ENCODE data around the gene TOX4.
"Not testable (repeated sequence)": the region's sequence is repeated elsewhere in the genome, so short reads cannot be mapped to it uniquely, and the experiment has no call there.

TOX4 gene

GRCh38 chr14:21476925-21477681 is at the start of gene TOX4, which contains the start of gene RAB2B:
Gene TOX4 (plus strand): TSS chr14:21477195. CDS start chr14:21477279, 84 bp downstream.
Gene RAB2B (minus strand): TSS chr14:21476959. CDS start chr14:21476872, 87 bp downstream.
- peak; percentile 96 for DNase-seq (ENCODE audit: low spot score)

- no peak for DNase-seq (ENCODE audit: low spot score)
Observed at GRCh38 chr14:21428930-21429329, 48.1 kb upstream of the TOX4 start.

GRCh38 chr14:21431126-21431525 is 45.9 kb upstream of the TOX4 start:
- DNase-seq (ENCODE audit: low spot score) = no peak

- no peak for DNase-seq (ENCODE audit: low spot score)
Observed at GRCh38 chr14:21436567-21437062, 40.4 kb upstream of the TOX4 start.

- DNase-seq (ENCODE audit: low spot score) = peak; percentile 98
Observed at GRCh38 chr14:21437063-21437901, 39.7 kb upstream of the TOX4 start.

GRCh38 chr14:21440859-21441258 is 36.1 kb upstream of the TOX4 start:
- no peak for DNase-seq (ENCODE audit: low spot score)

- not testable (repeated sequence) for DNase-seq (ENCODE audit: low spot score)
Observed at GRCh38 chr14:21442657-21443056, 34.3 kb upstream of the TOX4 start.

- DNase-seq (ENCODE audit: low spot score) = no peak
Observed at GRCh38 chr14:21449899-21450216, 27.1 kb upstream of the TOX4 start.

- DNase-seq (ENCODE audit: low spot score) = no peak
Observed at GRCh38 chr14:21454843-21455544, 22.0 kb upstream of the TOX4 start.

- peak; percentile 46 for DNase-seq (ENCODE audit: low spot score)
Observed at GRCh38 chr14:21455592-21455911, 21.4 kb upstream of the TOX4 start.

- peak; percentile 99 for DNase-seq (ENCODE audit: low spot score)
Observed at GRCh38 chr14:21455912-21456667, 20.9 kb upstream of the TOX4 start, which contains the start of gene CHD8. Gene CHD8 (minus strand): TSS chr14:21456123. CDS start chr14:21431643, 24,480 bp downstream.

GRCh38 chr14:21467616-21468015 is 9.4 kb upstream of the TOX4 start:
- DNase-seq (ENCODE audit: low spot score) = no peak

GRCh38 chr14:21475767-21476522 is 1.1 kb upstream of the TOX4 start:
- no peak for DNase-seq (ENCODE audit: low spot score)

GRCh38 chr14:21476523-21476924 is 471 bp upstream of the TOX4 start:
- peak; percentile 88 for DNase-seq (ENCODE audit: low spot score)

- DNase-seq (ENCODE audit: low spot score) = peak; percentile 71
Observed at GRCh38 chr14:21486640-21487087, 9.7 kb downstream of the TOX4 start.

- no peak for DNase-seq (ENCODE audit: low spot score)
Observed at GRCh38 chr14:21494902-21495762, 18.1 kb downstream of the TOX4 start.

GRCh38 chr14:21496453-21496852 is 19.5 kb downstream of the TOX4 start:
- DNase-seq (ENCODE audit: low spot score) = no peak

- DNase-seq (ENCODE audit: low spot score) = peak; percentile 47
Observed at GRCh38 chr14:21498540-21499526, 21.8 kb downstream of the TOX4 start.

GRCh38 chr14:21501568-21501967 is 24.6 kb downstream of the TOX4 start:
- no peak for DNase-seq (ENCODE audit: low spot score)

Data from GM03348 (cell line).